EH (cell line): Measurements from ENCODE around the gene PIP4P1.
A peak's percentile ranks its signal among the peaks of the same experiment; 100 is the strongest.
"Not testable (repeated sequence)": the region's sequence is repeated elsewhere in the genome, so short reads cannot be mapped to it uniquely, and the experiment has no call there.

ENCODE experiments used
- DNase-seq: peaks from one replicate; pipeline ENCODE4 v3.0.0-alpha.2; 2015; ENCODE audit warnings: low read depth

The PIP4P1 gene

GRCh38 chr14:20461225-20462141 is at the start of gene PIP4P1:
Gene PIP4P1, minus strand, starts transcription at chr14:20461434. Its CDS starts 109 bp downstream, at chr14:20461325.
- DNase-seq = peak; percentile 100

GRCh38 chr14:20508367-20508766 is 47.1 kb upstream of the PIP4P1 start:
- no peak for DNase-seq

GRCh38 chr14:20507537-20507936 is 46.3 kb upstream of the PIP4P1 start:
- not testable (repeated sequence) for DNase-seq

GRCh38 chr14:20506752-20507151 is 45.5 kb upstream of the PIP4P1 start:
- not testable (repeated sequence) for DNase-seq

- DNase-seq = not testable (repeated sequence)
Measured at GRCh38 chr14:20506276-20506675, 45.0 kb upstream of the PIP4P1 start.

- DNase-seq = no peak
Measured at GRCh38 chr14:20503898-20504297, 42.7 kb upstream of the PIP4P1 start.

- no peak for DNase-seq
Measured at GRCh38 chr14:20501346-20501745, 40.1 kb upstream of the PIP4P1 start.

- DNase-seq = no peak
Measured at GRCh38 chr14:20499881-20500280, 38.6 kb upstream of the PIP4P1 start.

GRCh38 chr14:20499108-20499507 is 37.9 kb upstream of the PIP4P1 start:
- no peak for DNase-seq

GRCh38 chr14:20498622-20499021 is 37.4 kb upstream of the PIP4P1 start:
- DNase-seq = no peak

- peak; percentile 15 for DNase-seq
Measured at GRCh38 chr14:20494935-20495766, 33.9 kb upstream of the PIP4P1 start.

- no peak for DNase-seq
Measured at GRCh38 chr14:20493634-20494033, 32.4 kb upstream of the PIP4P1 start.

GRCh38 chr14:20492486-20492885 is 31.3 kb upstream of the PIP4P1 start:
- no peak for DNase-seq

- DNase-seq = no peak
Measured at GRCh38 chr14:20490563-20490962, 29.3 kb upstream of the PIP4P1 start.

- no peak for DNase-seq
Measured at GRCh38 chr14:20489093-20489994, 28.1 kb upstream of the PIP4P1 start.

GRCh38 chr14:20487396-20487725 is 26.1 kb upstream of the PIP4P1 start:
- no peak for DNase-seq

- no peak for DNase-seq
Measured at GRCh38 chr14:20486684-20487395, 25.6 kb upstream of the PIP4P1 start.

GRCh38 chr14:20485900-20486299 is 24.7 kb upstream of the PIP4P1 start:
- DNase-seq = no peak

GRCh38 chr14:20482382-20482781 is 21.1 kb upstream of the PIP4P1 start:
- DNase-seq = no peak

- DNase-seq = no peak
Measured at GRCh38 chr14:20478894-20479293, 17.7 kb upstream of the PIP4P1 start.

GRCh38 chr14:20477211-20477876 is 16.1 kb upstream of the PIP4P1 start:
- DNase-seq = peak; percentile 73
